Posterior vena cava (tissue), 2 donors: Measurements from ENCODE around the gene TRIM2. TPM values are rescaled to one million over a fixed set of nuclear protein-coding genes. Genes with fewer than 3 reads are reported as not detected.
A peak's percentile ranks its signal among the peaks of the same experiment; 100 is the strongest.

ENCODE experiments used
- DNase-seq: peaks from one replicate; pipeline ENCODE4 v3.0.0-alpha.2; 2020; ENCODE audit warnings: low spot score
- intact Hi-C, 2 donors: fragments of 100-400 bp; cut with DNase I; formaldehyde crosslinking; loops; one replicate each; pipeline versions ENCODE4 v1.14.1 to v1.14.2; 2022 to 2023
- total RNA-seq, 2 donors: library from RNA; stranded (reverse); fragmentation: NEBNext Ultra II Directional; extraction: Animal tissue kit (Norgen Biotek cat#: 25700); gene quantifications; one replicate each; pipeline ENCODE4 v1.2.1, GENCODE V29; 2021
- donor health status: DM: yes; HTN: yes; CAD: no.
- donor health status: DM: yes; HTN: yes; CAD: no.

The TRIM2 gene
- total RNA-seq, 2 donors from 2014 or later = 28.2 to 29.1 TPM

GRCh38 chr4:153295131-153295755, 91.0 kb downstream of the TRIM2 start:
- peak; percentile 58 for DNase-seq
- intact Hi-C loops = no loop called here

- peak; percentile 47 for DNase-seq
Observed at GRCh38 chr4:153296040-153296823, 92.0 kb downstream of the TRIM2 start.

GRCh38 chr4:153297116-153297515, 92.9 kb downstream of the TRIM2 start:
- intact Hi-C loops = no loop called here
- DNase-seq = no peak

More at GRCh38 chr4:153296040-153296823, 92.0 kb downstream of the TRIM2 start:
- intact Hi-C loops = no loop called here

- intact Hi-C loops = loop anchor here in 1 of 2 donors (10.0 kb wide), 1 partner anchor 166 kb away; no protein-coding TSS in a partner anchor
- no peak for DNase-seq
Observed at GRCh38 chr4:153310793-153311192, 106.5 kb downstream of the TRIM2 start.

- DNase-seq = no peak
- intact Hi-C loops = loop anchor here (5.0 to 10.0 kb wide), 2 partner anchors 170 to 173 kb away; no protein-coding TSS in a partner anchor
Observed at GRCh38 chr4:153314915-153315314, 110.7 kb downstream of the TRIM2 start.

GRCh38 chr4:153318696-153319320, 114.6 kb downstream of the TRIM2 start:
- DNase-seq = no peak
- intact Hi-C loops = loop anchor here (5.0 to 10.0 kb wide), 2 partner anchors 174 to 177 kb away; no protein-coding TSS in a partner anchor

- intact Hi-C loops = no loop called here
Observed at GRCh38 chr4:153322791-153323190, 118.5 kb downstream of the TRIM2 start.

GRCh38 chr4:153324046-153324445, 119.8 kb downstream of the TRIM2 start:
- intact Hi-C loops = no loop called here
- no peak for DNase-seq

More at GRCh38 chr4:153322791-153323190, 118.5 kb downstream of the TRIM2 start:
- no peak for DNase-seq

- DNase-seq = no peak
- intact Hi-C loops = no loop called here
Observed at GRCh38 chr4:153325558-153325957, 121.3 kb downstream of the TRIM2 start.

- intact Hi-C loops = no loop called here
- no peak for DNase-seq
Observed at GRCh38 chr4:153326513-153326912, 122.3 kb downstream of the TRIM2 start.

- no peak for DNase-seq
- intact Hi-C loops = no loop called here
Observed at GRCh38 chr4:153327247-153327646, 123.0 kb downstream of the TRIM2 start.

GRCh38 chr4:153332936-153333335, 128.7 kb downstream of the TRIM2 start:
- intact Hi-C loops = no loop called here
- no peak for DNase-seq

GRCh38 chr4:153333874-153334273, 129.6 kb downstream of the TRIM2 start:
- intact Hi-C loops = no loop called here
- no peak for DNase-seq

- intact Hi-C loops = no loop called here
- DNase-seq = no peak
Observed at GRCh38 chr4:153335665-153336064, 131.4 kb downstream of the TRIM2 start.

GRCh38 chr4:153337686-153338085, 133.4 kb downstream of the TRIM2 start:
- intact Hi-C loops = no loop called here
- no peak for DNase-seq

GRCh38 chr4:153341575-153342090, 137.4 kb downstream of the TRIM2 start:
- intact Hi-C loops = loop anchor here (5.0 to 10.0 kb wide), 3 partner anchors 113 to 236 kb away; partner anchors contain the start of gene TMEM131L (in 1 of the 2)
- DNase-seq = no peak

- DNase-seq = no peak
- intact Hi-C loops = loop anchor here (5.0 to 10.0 kb wide), 3 partner anchors 112 to 234 kb away; partner anchors contain the start of gene TMEM131L (in 1 of the 2)
Observed at GRCh38 chr4:153342751-153343552, 138.7 kb downstream of the TRIM2 start.

- DNase-seq = peak; percentile 96
Observed at GRCh38 chr4:153344131-153345011, 140.1 kb downstream of the TRIM2 start, which contains the start of gene MND1. TSS of gene MND1 (plus strand) at chr4:153344688. CDS start at chr4:153344738, 50 bp downstream.

More at GRCh38 chr4:153344131-153345011, 140.1 kb downstream of the TRIM2 start, which contains the start of gene MND1:
- intact Hi-C loops = loop anchor here (2.0 to 10.0 kb wide), 4 partner anchors 110 to 233 kb away; partner anchors contain the start of gene TMEM131L (in 1 of the 2)
